A549 (cell line): ENCODE measurements around the gene AP3S2. TPM values are rescaled to one million over a fixed set of nuclear protein-coding genes. Genes with fewer than 3 reads are reported as not detected.

Experiments used
- ATAC-seq, 2 experiments: fragments of 200-7000 bp in 1 of 2; fragments of >200 bp in 1 of 2; cut with Nextera tagmentation in 1 of 2; cut with Tn5 transposase in 1 of 2; 3 replicates each; pipeline versions ENCODE4 v1.8.0 to v1.9.1; 2018 to 2020; ENCODE audit warnings: mild to moderate bottlenecking in 1 of 2, moderate library complexity in 1 of 2
- CTCF ChIA-PET: fragments of 300-600 bp; sonication (Branson Sonifier 250); formaldehyde crosslinking; extraction: SDS; loops from one replicate; lab custom pipeline; 2021; ENCODE audit warnings: antibody characterized with exemption, inconsistent platforms; lab: Yijun Ruan, JAX
- POLR2A ChIA-PET: fragments of 350-600 bp; formaldehyde crosslinking; extraction: SDS; loops from one replicate; lab custom pipeline; 2021; ENCODE audit warnings: antibody characterized with exemption, inconsistent platforms; lab: Yijun Ruan, JAX
- DNase-seq, 2 experiments: peaks; one replicate each; pipeline versions ENCODE4 v3.0.0 to v3.0.0-alpha.2; 2011 to 2016; ENCODE audit warnings: low read depth in 1 of 2, low spot score in 1 of 2
- FAIRE-seq: peaks from 2 replicates; lab custom pipeline; 2011; peaks lifted over from hg19 to GRCh38; lab: Jason Lieb, UNC
- H3K27ac ChIP-seq, 2 experiments: fragments of >200 bp; sonication (Bioruptor Twin); formaldehyde crosslinking; 3 replicates each; pipeline ENCODE4 v1.5.1; 2016 to 2017
- H3K4me1 ChIP-seq: fragments of >200 bp; sonication (Bioruptor Twin); formaldehyde crosslinking; 3 replicates; pipeline ENCODE4 v1.6.1; 2016
- H3K4me2 ChIP-seq: fragments of >200 bp; sonication (Bioruptor Twin); formaldehyde crosslinking; 3 replicates; pipeline ENCODE4 v1.6.1; 2016
- H3K4me3 ChIP-seq: fragments of >200 bp; sonication (Bioruptor Twin); formaldehyde crosslinking; 3 replicates; pipeline ENCODE4 v1.5.1; 2016
- H3K9me3 ChIP-seq: fragments of >200 bp; sonication (Bioruptor Twin); formaldehyde crosslinking; 3 replicates; pipeline ENCODE4 v1.6.1; 2016
- CBX2 ChIP-seq: fragments of 200-600 bp; sonication (generic); IDR thresholded peaks from 2 replicates; pipeline ENCODE4 v1.6.1; 2016; ENCODE audit warnings: low read depth, mild to moderate bottlenecking, borderline replicate concordance
- CBX8 ChIP-seq: fragments of 200-600 bp; sonication (generic); IDR thresholded peaks from 2 replicates; pipeline ENCODE4 v1.6.1; 2016
- CEBPB ChIP-seq, 2 experiments: fragments of >200 bp in 1 of 2; sonication (Bioruptor Twin) in 1 of 2; formaldehyde crosslinking in 1 of 2; IDR thresholded peaks; 2 replicates each; pipeline ENCODE4 v1.6.1; 2012 to 2016
- CHD2 ChIP-seq: fragments of 150-350 bp; IDR thresholded peaks from 2 replicates; pipeline ENCODE4 v1.6.1; 2014; ENCODE audit warnings: low read length; ENCODE audit not compliant: partially characterized antibody
- EHF ChIP-seq: fragments of 250-450 bp; sonication (Bioruptor Pico); IDR thresholded peaks from 2 replicates; pipeline ENCODE4 v1.5.0; 2020; ENCODE audit warnings: mild to moderate bottlenecking
- ELK1 ChIP-seq: fragments of 150-350 bp; IDR thresholded peaks from 2 replicates; pipeline ENCODE4 v1.6.1; 2014; ENCODE audit warnings: low read depth, mild to moderate bottlenecking, low read length
- ESRRA ChIP-seq: fragments of 150-350 bp; IDR thresholded peaks from 2 replicates; pipeline ENCODE4 v1.6.1; 2014; ENCODE audit warnings: mild to moderate bottlenecking, low read length, borderline replicate concordance
- FOSB ChIP-seq: fragments of 250-450 bp; sonication (Bioruptor Pico); IDR thresholded peaks from 2 replicates; pipeline ENCODE4 v1.5.0; 2020; ENCODE audit warnings: mild to moderate bottlenecking, moderate library complexity
- FOXS1 ChIP-seq: fragments of 250-450 bp; sonication (Bioruptor Pico); IDR thresholded peaks from 2 replicates; pipeline ENCODE4 v1.5.0; 2020; ENCODE audit warnings: mild to moderate bottlenecking, moderate library complexity
- JUN ChIP-seq, 2 experiments: fragments of >200 bp; sonication (Bioruptor Twin); formaldehyde crosslinking; IDR thresholded peaks; 2 replicates in 1 of 2; 3 replicates in 1 of 2; pipeline ENCODE4 v1.6.1; 2016 to 2017
- KDM1A ChIP-seq: fragments of 200-600 bp; sonication (generic); IDR thresholded peaks from 2 replicates; pipeline ENCODE4 v1.6.1; 2016; ENCODE audit warnings: low read depth, mild to moderate bottlenecking
- PBX3 ChIP-seq: IDR thresholded peaks from 2 replicates; pipeline ENCODE4 v1.6.1; 2012
- PHF8 ChIP-seq: fragments of 200-600 bp; sonication (generic); IDR thresholded peaks from 2 replicates; pipeline ENCODE4 v1.6.1; 2016; ENCODE audit warnings: low read depth, mild to moderate bottlenecking, antibody characterized with exemption, moderate library complexity, borderline replicate concordance
- RAD21 ChIP-seq, 2 experiments: fragments of >200 bp in 1 of 2; sonication (Bioruptor Twin) in 1 of 2; formaldehyde crosslinking in 1 of 2; IDR thresholded peaks in 1 of 2; conservative IDR thresholded peaks in 1 of 2; 2 replicates in 1 of 2; 3 replicates in 1 of 2; pipeline ENCODE4 v1.6.1; 2012 to 2018; ENCODE audit warnings: inconsistent platforms in 1 of 2
- SMC3 ChIP-seq: fragments of >200 bp; sonication (Bioruptor Twin); formaldehyde crosslinking; IDR thresholded peaks from 3 replicates; pipeline ENCODE4 v1.6.1; 2018; ENCODE audit warnings: inconsistent platforms
- ZSCAN20 ChIP-seq: fragments of 250-450 bp; sonication (Bioruptor Pico); IDR thresholded peaks from 2 replicates; pipeline ENCODE4 v1.8.0; 2022; ENCODE audit warnings: mild to moderate bottlenecking, moderate library complexity
- WGBS: methylation state at CpG from one replicate; pipeline ENCODE4 v1.1.6; 2017; ENCODE audit errors: missing lambda C conversion rate; 5-methylcytosine and 5-hydroxymethylcytosine counted together
- polyA plus RNA-seq, 4 experiments: library from polyadenylated mRNA; depleted of rRNA in 3 of 4; stranded (reverse); fragments of >200 nt; fragmentation: RNase III in 1 of 4; extraction: RNeasy Plus Mini Kit Qiagen cat#74134 plus additional on column Dnase treatment in 1 of 4; gene quantifications; 2 replicates in 3 of 4; 3 replicates in 1 of 4; pipeline ENCODE4 v1.2.3, GENCODE V29; 2011 to 2017
- TF ChIP-seq, protein P1 (sequence below): fragments of 450-650 bp; IDR thresholded peaks from 2 replicates; pipeline ENCODE4 v1.6.1; 2014; ENCODE audit warnings: antibody characterized with exemption
- TF ChIP-seq, protein P2 (sequence below): fragments of >200 bp; sonication (Bioruptor Twin); formaldehyde crosslinking; IDR thresholded peaks from 3 replicates; pipeline ENCODE4 v1.5.1; 2016

Gene AP3S2
- polyA plus RNA-seq, 2 of the 4 experiments (the other 2 are of a cell fraction) = 85.1 to 85.9 TPM

GRCh38 chr15:89833966-89834365 is 59.8 kb downstream of the AP3S2 start:
- POLR2A ChIA-PET = no interaction called here
- ATAC-seq (no peak), FAIRE-seq (no peak)

GRCh38 chr15:89830639-89831038 is 63.2 kb downstream of the AP3S2 start:
- no peak overlapping the region for H3K4me2 ChIP-seq
- DNase-seq (no peak), FAIRE-seq (no peak), ATAC-seq (no peak)
- H3K27ac ChIP-seq = no peak overlapping the region
- ChIA-PET CTCF (interaction anchor here (1.1 to 7.2 kb wide), 4 partner anchors 19 to 69 kb away, joined by 3 to 38 read pairs (median 15); no protein-coding TSS in a partner anchor), POLR2A (no interaction called here)
- peaks cover 17% of the 10 kb centered on the region; the same call in 2 of the 3 replicates for H3K4me1 ChIP-seq
- H3K4me3 ChIP-seq = no peak overlapping the region
- H3K9me3 ChIP-seq = no peaks in the 10 kb centered on the region
- TF ChIP-seq RAD21 (conservative IDR thresholded peaks at IDR 0.05 in 1 of 2, IDR thresholded peaks at IDR 0.05 in 1 of 2) (no peak), SMC3 (no peak), PHF8 (no peak), EHF (CRISPR knock-in tag) (no peak), FOXS1 (CRISPR knock-in tag) (no peak), JUN (IDR thresholded peaks at IDR 0.05) (no peak), FOSB (CRISPR knock-in tag) (no peak), ELK1 (no peak), ESRRA (no peak), CBX2 (no peak), ZSCAN20 (CRISPR knock-in tag) (no peak)
- TF ChIP-seq, protein P1, sequence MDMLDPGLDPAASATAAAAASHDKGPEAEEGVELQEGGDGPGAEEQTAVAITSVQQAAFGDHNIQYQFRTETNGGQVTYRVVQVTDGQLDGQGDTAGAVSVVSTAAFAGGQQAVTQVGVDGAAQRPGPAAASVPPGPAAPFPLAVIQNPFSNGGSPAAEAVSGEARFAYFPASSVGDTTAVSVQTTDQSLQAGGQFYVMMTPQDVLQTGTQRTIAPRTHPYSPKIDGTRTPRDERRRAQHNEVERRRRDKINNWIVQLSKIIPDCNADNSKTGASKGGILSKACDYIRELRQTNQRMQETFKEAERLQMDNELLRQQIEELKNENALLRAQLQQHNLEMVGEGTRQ = no peak
- TF ChIP-seq, protein P2, sequence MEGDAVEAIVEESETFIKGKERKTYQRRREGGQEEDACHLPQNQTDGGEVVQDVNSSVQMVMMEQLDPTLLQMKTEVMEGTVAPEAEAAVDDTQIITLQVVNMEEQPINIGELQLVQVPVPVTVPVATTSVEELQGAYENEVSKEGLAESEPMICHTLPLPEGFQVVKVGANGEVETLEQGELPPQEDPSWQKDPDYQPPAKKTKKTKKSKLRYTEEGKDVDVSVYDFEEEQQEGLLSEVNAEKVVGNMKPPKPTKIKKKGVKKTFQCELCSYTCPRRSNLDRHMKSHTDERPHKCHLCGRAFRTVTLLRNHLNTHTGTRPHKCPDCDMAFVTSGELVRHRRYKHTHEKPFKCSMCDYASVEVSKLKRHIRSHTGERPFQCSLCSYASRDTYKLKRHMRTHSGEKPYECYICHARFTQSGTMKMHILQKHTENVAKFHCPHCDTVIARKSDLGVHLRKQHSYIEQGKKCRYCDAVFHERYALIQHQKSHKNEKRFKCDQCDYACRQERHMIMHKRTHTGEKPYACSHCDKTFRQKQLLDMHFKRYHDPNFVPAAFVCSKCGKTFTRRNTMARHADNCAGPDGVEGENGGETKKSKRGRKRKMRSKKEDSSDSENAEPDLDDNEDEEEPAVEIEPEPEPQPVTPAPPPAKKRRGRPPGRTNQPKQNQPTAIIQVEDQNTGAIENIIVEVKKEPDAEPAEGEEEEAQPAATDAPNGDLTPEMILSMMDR = no peak
- WGBS = 90% methylated on average over 12 of the region's 12 CpGs

More at GRCh38 chr15:89833966-89834365, 59.8 kb downstream of the AP3S2 start:
- 93% methylated on average over 7 of the region's 7 CpGs for WGBS
- Histone ChIP-seq H3K4me1 (peaks cover 30% of the 10 kb centered on the region), H3K27ac (no peak overlapping the region), H3K4me3 (no peak overlapping the region), H3K9me3 (no peaks in the 10 kb centered on the region), H3K4me2 (no peak overlapping the region)
- no peak for DNase-seq
- CTCF ChIA-PET = interaction anchor here (0.6 to 1.6 kb wide), 3 partner anchors 41 to 190 kb away, joined by 3 to 4 read pairs (median 4); no protein-coding TSS in a partner anchor
- TF ChIP-seq CEBPB (IDR thresholded peaks at IDR 0.05) = no peak
- no peak for TF ChIP-seq PBX3
- TF ChIP-seq SMC3 = no peak
- TF ChIP-seq PHF8 = no peak
- no peak for TF ChIP-seq RAD21 (conservative IDR thresholded peaks at IDR 0.05 in 1 of 2, IDR thresholded peaks at IDR 0.05 in 1 of 2)
- no peak for TF ChIP-seq FOXS1 (CRISPR knock-in tag)
- no peak for TF ChIP-seq CBX8
- TF ChIP-seq KDM1A = no peak
- TF ChIP-seq CHD2 = no peak
